Liver (tissue), 3 donors: Measurements from ENCODE around the gene RAMAC.

ENCODE experiments used
- ATF3 ChIP-seq: IDR thresholded peaks from 2 replicates; pipeline ENCODE4 v1.6.1; 2016; ENCODE audit warnings: antibody characterized with exemption
- EGR1 ChIP-seq, 2 donors: IDR thresholded peaks; 2 replicates each; pipeline ENCODE4 v1.6.1; 2016 to 2018; ENCODE audit warnings: antibody characterized with exemption in 2 of 2, low read depth in 2 of 2
- FOXA1 ChIP-seq: IDR thresholded peaks from 2 replicates; pipeline ENCODE4 v1.6.1; 2016; ENCODE audit warnings: antibody characterized with exemption
- HNF4A ChIP-seq, 2 donors: conservative IDR thresholded peaks; 2 replicates each; pipeline ENCODE4 v1.6.1; 2016; ENCODE audit warnings: antibody characterized with exemption in 2 of 2, mild to moderate bottlenecking in 2 of 2
- HNF4G ChIP-seq: IDR thresholded peaks from 2 replicates; pipeline ENCODE4 v1.6.1; 2016; ENCODE audit warnings: antibody characterized with exemption
- RAD21 ChIP-seq, 2 donors: IDR thresholded peaks; 2 replicates each; pipeline ENCODE4 v1.6.1; 2016; ENCODE audit warnings: antibody characterized with exemption in 2 of 2, mild to moderate bottlenecking in 2 of 2
- REST ChIP-seq: IDR thresholded peaks from 2 replicates; pipeline ENCODE4 v1.6.1; 2016; ENCODE audit warnings: antibody characterized with exemption, mild to moderate bottlenecking
- RXRA ChIP-seq, 2 donors: IDR thresholded peaks; 2 replicates each; pipeline ENCODE4 v1.6.1; 2017 to 2018; ENCODE audit warnings: antibody characterized with exemption in 2 of 2, mild to moderate bottlenecking in 1 of 2
- SP1 ChIP-seq: IDR thresholded peaks from 2 replicates; pipeline ENCODE4 v1.6.1; 2018; ENCODE audit warnings: antibody characterized with exemption, mild to moderate bottlenecking
- TAF1 ChIP-seq: conservative IDR thresholded peaks from 2 replicates; pipeline ENCODE4 v1.6.1; 2016; ENCODE audit warnings: antibody characterized with exemption, mild to moderate bottlenecking
- YY1 ChIP-seq: IDR thresholded peaks from 2 replicates; pipeline ENCODE4 v1.6.1; 2016; ENCODE audit warnings: antibody characterized with exemption, mild to moderate bottlenecking
- TF ChIP-seq, protein P1 (sequence below): fragments of 150-350 bp; IDR thresholded peaks from 2 replicates; pipeline ENCODE4 v1.5.1; 2017; ENCODE audit warnings: improper control_type of control experiment, low read depth, low read length; ENCODE audit not compliant: missing input control
- TF ChIP-seq, protein P2 (sequence below): IDR thresholded peaks from 2 replicates; pipeline ENCODE4 v1.6.1; 2016; ENCODE audit warnings: antibody characterized with exemption
- TF ChIP-seq, protein P3 (sequence below): IDR thresholded peaks from 2 replicates; pipeline ENCODE4 v1.6.1; 2016; ENCODE audit warnings: antibody characterized with exemption
- donor health status: healthy.
- donor health status: healthy.

GRCh38 chr15:83036253-83036652 is 50.2 kb downstream of the RAMAC start:
- TF ChIP-seq, protein P1, sequence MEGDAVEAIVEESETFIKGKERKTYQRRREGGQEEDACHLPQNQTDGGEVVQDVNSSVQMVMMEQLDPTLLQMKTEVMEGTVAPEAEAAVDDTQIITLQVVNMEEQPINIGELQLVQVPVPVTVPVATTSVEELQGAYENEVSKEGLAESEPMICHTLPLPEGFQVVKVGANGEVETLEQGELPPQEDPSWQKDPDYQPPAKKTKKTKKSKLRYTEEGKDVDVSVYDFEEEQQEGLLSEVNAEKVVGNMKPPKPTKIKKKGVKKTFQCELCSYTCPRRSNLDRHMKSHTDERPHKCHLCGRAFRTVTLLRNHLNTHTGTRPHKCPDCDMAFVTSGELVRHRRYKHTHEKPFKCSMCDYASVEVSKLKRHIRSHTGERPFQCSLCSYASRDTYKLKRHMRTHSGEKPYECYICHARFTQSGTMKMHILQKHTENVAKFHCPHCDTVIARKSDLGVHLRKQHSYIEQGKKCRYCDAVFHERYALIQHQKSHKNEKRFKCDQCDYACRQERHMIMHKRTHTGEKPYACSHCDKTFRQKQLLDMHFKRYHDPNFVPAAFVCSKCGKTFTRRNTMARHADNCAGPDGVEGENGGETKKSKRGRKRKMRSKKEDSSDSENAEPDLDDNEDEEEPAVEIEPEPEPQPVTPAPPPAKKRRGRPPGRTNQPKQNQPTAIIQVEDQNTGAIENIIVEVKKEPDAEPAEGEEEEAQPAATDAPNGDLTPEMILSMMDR: no peak
- TF ChIP-seq, protein P2, sequence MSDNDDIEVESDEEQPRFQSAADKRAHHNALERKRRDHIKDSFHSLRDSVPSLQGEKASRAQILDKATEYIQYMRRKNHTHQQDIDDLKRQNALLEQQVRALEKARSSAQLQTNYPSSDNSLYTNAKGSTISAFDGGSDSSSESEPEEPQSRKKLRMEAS: no peak
- no peak for TF ChIP-seq YY1
- no peak for TF ChIP-seq REST
- TF ChIP-seq RAD21 (IDR thresholded peaks at IDR 0.05): no peak
- no peak for TF ChIP-seq EGR1 (IDR thresholded peaks at IDR 0.05; ENCODE audit: low read depth in 2 of 2)
- TF ChIP-seq RXRA (IDR thresholded peaks at IDR 0.05): no peak
- TF ChIP-seq ATF3: no peak
- no peak for TF ChIP-seq FOXA1
- no peak for TF ChIP-seq HNF4A (conservative IDR thresholded peaks at IDR 0.05)
- no peak for TF ChIP-seq SP1
- TF ChIP-seq, protein P3, sequence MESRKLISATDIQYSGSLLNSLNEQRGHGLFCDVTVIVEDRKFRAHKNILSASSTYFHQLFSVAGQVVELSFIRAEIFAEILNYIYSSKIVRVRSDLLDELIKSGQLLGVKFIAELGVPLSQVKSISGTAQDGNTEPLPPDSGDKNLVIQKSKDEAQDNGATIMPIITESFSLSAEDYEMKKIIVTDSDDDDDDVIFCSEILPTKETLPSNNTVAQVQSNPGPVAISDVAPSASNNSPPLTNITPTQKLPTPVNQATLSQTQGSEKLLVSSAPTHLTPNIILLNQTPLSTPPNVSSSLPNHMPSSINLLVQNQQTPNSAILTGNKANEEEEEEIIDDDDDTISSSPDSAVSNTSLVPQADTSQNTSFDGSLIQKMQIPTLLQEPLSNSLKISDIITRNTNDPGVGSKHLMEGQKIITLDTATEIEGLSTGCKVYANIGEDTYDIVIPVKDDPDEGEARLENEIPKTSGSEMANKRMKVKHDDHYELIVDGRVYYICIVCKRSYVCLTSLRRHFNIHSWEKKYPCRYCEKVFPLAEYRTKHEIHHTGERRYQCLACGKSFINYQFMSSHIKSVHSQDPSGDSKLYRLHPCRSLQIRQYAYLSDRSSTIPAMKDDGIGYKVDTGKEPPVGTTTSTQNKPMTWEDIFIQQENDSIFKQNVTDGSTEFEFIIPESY: no peak
- TF ChIP-seq TAF1: no peak
- no peak for TF ChIP-seq HNF4G
